NCI-H128 (cell line): ENCODE data around the gene LGALS8.

ENCODE experiments used
- DNase-seq: peaks from one replicate; lab custom pipeline; 2025; ENCODE audit not compliant: unreplicated experiment; lab: John Stamatoyannopoulos, UW

The LGALS8 gene

DNA sequence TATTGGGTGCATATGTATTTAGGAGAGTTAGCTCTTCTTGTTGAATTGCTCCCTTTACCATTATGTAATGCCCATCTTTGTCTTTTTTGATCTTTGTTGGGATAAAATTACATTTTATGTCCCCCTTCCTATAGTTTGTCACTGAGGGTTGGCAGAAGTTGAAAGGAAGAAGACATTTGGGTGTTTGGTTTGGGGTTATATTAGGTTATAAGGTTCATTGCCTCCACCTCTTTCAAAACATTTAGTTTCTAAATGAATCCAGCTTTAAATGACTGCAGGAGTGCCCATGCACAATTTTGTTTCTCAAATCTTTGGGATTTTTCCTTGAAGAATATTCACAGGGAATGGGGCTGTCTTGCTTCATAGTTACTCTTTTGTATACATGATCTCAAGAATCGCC is 14.6 kb upstream of the LGALS8 start:
- no peak for DNase-seq

DNA sequence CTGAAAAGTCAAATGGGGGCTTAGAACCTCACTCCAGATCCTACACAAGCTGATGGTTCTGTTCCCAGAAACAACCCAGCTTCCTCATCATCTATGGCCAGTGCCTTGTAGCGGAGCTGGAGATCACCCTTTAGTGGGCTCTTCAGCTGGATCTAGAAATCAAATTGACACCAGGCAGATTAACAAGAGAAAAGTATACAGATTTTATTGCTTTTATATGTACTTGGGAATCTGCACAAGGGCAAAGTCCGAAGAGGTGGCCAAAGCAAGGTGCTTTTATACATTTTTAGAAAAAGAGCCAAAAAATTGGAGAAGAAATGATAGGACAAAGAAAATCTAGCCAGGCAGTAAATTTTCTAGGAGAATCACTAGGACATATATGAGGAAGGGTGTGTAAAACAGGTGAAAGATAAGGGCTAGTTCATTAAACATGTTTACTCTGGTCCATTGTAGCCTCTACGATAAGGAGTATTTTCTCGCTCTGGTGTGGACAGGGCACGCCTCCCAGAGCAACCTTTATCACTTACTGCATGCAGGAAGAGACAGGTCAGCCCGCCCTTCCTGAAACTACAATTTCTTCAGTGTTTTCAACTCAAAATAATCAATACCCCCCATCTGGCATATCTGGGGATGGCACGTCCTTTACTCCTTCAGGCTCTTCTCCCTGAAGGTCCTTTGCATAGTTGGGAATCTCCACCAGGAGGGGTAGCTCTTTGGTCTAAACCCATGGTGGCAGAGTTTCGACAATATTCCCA is 14.0 kb upstream of the LGALS8 start:
- no peak for DNase-seq

DNA sequence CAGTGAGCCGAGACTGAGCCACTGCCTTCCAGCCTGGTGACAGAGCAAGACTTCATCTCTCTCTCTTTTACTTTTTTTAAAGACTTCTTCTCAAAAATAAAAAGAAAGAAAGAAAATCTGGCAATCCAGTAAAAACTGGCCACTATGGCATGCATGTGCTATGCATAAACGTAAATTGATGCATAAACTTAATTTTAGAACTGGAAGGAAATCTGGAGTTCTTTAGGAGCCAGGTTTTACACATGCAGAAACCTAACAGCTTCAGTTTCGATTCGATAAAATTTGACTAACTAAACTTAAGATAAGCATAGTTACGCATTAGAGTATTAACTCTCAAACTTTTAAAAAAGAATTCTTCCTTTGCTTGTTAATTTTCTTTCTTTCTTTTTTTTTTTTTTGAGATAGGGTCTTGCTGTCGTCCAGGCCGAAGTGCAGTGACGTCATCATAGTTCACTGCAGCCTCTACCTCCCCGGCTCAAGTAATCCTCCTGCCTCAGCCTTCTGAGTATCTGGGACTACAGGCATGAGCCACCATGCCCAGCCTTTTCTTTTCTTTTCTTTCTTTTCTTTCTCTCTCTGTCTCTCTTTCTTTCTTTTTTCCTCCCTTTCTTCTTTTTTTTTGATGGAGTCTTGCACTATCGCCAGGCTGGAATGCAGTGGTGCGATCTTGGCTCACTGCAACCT is 11.9 kb upstream of the LGALS8 start:
- DNase-seq = no peak

DNA sequence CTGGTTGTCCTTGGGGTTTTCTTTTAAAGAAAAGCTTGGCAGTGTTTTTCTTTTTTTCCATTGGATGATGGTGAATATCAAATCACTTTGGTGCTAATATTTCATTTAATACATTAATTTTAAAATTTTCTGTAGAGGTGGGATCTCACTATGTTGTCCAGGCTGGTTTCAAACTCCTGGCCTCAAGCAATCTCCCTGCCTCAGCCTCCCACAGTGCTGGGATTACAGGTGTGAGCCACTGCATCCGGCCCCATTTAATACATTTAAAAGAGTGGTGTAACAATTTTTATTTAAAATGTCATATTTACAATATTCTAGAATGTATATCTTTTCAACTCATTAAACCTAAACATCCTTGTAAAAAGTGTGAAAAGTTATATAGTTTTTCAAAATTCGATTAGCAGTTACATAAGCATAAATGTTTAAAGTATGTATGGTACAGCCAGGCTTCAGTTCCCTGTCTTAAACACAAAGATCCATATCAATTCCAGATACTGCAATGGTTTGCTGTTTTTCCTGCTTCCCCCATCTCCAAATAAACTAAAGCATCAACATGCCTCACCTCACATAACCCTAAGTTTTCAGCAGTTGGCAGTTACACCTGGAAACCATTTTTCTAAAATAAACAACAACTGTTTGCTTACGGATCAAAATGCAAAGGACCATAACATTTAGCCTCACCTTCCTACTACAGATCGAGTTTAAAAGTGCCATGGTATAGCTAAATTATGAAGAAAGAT is 8.9 kb upstream of the LGALS8 start:
- no peak for DNase-seq

DNA sequence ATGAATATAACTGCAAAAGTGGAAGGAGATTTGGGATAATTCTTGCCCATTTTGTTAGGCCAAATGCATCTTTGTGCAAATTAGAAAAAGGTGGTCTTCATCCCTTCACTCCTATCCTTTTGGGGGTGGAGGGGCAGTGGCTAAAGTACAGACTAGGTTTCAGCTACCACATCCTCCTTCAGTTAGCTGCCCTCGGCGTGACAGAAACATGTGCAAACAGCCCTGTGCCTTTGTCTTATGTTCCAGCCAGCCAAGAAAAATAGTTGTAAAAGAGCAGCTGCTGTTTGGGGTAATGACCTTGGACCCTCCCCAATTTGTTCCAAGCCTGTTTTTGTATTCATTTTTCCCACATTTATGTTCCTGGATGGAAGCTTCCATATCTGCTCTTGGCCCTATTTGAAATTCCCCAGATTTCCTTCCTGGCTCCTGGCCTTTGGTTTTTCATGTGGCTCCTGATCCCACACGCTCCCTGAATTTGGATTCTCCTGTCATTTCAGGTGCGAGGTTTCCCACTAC is 8.3 kb upstream of the LGALS8 start:
- DNase-seq = no peak

DNA sequence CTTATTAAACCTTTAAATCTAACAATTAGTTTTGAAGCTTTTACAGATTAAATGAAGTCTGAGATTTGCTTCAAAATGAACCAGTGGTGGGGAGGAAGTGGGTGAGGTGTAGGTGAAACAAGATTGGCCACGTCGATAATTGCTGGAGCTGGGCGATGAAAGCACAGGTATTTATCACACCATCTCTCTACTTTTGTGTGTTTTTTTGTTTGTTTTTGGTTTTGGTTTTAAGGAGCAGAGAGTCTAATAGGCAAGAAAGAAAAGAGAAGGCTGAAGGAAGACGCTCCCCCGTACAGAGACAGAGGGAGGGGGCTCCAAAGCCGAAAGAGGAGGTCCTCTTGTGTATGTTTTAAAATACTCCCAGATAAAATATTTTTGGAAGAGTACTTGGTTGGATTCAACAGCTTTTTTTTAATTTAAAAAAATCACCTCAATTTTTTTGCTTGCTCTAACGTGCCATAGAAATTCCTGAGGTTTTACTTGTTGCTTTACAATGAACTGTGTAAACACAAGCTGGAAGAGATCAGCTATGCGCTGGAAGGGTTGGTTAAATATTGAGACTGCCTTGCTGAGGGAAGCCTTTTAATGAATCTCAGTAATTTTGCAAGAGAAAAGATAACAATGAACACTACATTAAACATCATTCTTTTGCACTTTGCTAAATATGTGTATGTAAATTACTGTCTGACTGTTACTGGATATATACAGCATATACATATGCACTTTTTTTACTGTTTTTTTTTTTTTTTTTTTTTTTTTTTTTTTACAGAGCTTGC is 6.7 kb upstream of the LGALS8 start:
- DNase-seq = no peak

DNA sequence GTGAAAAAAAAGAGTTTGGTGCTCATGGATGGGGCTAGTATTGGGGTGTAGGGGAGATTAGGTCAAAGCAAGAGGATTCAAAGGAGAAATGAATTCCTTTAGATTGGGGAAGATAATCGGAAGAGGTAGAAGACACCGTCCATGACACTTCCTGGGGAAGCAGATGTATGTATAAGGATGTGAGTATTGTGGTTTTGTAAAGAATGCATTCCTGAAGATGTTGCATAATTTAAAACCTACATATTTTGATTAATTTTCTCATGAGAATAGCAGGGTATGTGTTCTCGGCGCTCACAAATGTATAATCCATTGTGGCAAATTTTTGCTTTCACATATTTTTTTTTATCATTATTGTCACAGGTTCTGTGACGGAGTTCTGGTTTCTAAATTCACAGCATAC is 5.5 kb upstream of the LGALS8 start:
- no peak for DNase-seq

DNA sequence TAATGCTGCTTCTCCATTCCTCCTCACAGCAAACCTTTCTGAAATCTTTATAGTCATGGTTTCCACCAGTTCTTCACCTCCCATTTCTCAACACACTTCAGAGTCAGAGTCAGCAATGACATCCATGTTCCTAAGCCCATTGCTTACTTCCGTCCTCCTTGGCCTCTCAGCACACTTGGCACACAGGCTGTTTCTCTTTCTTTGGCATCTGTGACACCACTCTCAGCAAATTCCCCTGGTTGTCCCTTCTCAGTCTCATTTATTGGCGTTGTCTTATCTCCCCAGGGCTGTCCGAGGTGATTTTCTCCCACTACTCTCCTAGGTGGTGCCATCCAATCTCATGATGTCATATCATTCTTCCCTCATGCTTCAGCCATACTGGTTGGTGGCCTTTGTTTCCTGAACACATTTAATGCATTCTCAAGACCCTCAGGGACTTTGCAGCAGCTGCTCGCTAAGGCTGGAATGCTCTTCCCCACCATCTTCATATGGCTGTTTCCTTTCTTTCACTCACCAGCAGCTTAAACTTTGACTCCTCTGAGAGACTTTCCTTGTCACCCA is 3.3 kb upstream of the LGALS8 start:
- DNase-seq = no peak

DNA sequence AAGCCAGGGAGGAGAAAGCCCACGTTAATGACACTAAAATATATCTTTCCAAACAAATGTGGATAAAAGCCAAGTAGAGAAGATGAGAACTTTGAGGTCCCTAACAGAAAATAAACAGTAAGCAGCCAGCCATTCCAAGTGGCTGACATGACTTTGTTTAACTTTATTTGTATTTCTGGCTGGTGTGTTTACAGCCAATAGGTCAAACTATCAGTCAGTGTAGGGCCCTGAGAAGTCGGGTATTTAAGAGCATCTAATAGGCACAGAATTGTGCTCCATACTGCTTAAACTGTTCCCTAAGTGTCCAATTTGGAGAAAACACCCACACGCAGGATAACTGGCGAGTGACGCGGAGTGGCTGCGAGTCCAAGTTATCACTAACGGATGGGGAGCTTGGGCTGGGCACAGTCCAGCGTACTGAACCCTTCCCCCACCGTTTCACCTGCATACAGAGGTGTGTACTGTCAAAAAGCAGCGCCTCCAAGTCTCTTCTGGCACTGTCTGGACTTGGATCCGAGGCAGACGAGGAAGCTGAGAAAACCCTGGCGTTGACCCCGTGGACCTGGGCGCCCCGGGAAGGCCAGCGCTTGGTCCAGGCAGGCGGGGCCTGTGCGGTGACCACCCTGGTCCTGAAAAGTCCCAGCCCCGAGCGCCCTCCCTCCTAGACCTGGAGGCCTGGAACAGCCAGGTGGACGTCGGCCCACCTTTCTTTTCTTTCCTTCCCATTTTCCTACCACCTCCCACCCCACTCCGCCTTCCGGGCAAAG is 662 bp upstream of the LGALS8 start:
- no peak for DNase-seq

DNA sequence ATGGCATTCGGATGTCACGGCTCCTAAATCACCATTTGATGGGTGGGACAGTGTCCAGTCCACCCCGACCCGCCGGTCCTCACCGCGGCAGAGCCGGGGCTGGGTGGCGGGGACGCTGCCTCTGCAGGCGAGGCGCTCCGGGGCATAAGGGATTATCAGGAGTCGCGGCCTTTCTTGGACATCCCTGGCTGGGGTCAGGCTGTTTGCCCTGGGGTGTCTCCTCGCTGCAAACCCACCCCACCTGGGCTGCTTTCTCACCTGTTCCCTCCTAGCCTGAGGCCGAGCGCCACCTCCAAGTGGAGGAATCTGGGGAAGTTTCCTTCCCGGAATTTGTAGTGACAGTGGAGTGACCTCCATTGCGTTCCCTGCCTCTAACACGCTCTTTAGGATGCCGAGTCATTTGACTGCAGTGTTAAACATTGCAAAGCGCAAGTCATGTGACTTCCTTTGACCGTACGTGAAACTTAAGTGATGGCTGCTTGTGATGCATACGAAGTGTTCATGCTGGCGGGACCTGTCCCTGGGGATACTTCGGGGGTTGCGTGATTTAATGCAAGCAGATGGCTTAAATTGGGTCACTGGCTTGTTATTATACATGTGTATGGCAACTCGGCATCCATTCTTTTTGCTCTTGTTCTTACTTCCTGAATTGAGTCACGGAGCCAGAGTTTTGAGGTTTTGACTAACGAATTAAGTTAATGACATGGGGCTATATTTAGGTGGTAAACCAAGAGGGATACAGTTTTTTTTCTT is 536 bp downstream of the LGALS8 start:
- peak; percentile 76 for DNase-seq

DNA sequence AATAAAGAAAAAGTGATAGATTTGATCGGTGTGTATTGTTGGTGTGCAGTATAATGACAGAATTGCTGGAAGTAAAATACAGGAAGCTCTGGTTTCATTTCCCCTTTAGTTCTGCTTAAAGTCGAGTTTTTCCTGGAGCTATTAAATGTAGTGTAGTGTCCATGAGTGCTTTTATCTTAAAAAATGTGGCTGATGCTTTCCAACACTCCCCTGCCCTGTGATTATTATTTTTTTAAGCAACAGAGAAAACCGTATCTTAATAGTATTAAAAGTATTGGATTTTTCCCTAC is 1.1 kb downstream of the LGALS8 start:
- DNase-seq = no peak

DNA sequence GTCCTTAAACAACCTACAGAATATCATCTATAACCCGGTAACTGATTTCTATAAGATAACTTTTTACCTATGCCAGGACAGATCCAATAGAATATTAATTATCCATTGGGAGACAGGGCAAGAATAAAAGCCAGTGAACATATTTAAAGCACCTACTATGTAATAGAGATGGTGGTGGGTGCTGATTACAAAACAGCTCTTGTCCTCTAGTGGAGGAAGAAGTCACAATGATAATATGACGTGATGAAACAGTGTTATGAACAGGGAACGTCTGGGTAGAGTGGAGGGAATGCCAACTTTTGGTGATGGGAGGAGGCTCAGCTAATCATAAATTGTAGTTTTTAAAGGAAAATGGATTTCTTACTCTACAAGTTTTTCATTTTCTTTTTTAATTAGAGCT is 2.3 kb downstream of the LGALS8 start:
- no peak for DNase-seq

DNA sequence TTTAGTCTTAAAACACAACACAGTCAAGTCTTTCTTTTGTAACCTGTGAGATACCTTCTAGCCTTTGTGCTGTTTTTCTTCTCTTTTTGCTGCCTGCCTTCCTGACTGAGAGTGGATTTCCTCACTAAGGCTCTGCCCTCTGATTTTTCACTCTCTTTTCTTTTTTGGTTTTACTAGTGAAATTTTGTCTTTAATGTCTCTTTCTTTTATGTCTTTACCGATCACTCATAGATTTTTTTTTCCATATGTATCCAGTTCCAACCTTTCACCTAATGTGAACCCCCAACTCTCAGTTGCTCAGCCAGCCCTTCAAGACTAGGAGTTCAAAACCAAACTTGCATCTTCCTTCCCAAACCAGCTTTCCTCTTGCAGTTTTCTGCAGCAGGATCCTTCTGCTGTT is 6.5 kb downstream of the LGALS8 start:
- DNase-seq = no peak

DNA sequence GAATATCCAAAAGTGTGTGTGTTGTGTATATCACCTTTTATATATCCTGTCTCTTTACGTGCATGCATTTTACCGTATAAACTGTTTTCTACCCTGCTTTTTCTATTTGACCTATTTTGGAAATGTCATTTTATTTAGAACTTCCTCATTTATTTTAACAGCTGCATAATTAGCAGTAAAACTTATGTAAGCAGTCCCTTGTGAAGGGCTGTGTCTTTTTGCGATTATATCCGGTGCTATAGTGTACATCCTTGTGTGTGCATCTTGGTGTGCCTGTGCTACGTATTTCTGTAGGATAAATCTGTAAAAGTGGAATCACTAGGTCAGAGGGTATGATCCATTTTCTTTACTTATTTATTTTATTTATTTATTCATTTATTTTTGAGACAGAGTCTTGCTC is 7.2 kb downstream of the LGALS8 start:
- DNase-seq = no peak

DNA sequence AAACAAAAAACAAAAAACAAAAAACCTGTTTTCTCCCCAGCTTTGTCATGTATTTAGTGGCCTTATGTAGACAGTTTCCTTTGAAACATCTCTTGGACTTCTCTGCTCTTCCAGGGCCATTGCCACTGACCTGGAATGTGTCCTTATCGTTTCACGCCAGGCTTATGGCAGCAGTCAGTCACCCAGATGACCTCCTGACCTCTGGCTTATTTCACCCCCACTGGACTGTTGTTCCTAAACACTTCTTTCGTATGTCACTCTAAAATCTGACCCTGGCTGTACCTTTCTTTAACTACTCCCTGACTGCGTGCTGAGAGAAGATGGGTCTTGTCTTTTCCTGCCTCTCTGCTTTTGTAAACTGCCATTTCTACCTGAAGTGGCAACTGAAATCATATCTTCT is 9.1 kb downstream of the LGALS8 start:
- no peak for DNase-seq

DNA sequence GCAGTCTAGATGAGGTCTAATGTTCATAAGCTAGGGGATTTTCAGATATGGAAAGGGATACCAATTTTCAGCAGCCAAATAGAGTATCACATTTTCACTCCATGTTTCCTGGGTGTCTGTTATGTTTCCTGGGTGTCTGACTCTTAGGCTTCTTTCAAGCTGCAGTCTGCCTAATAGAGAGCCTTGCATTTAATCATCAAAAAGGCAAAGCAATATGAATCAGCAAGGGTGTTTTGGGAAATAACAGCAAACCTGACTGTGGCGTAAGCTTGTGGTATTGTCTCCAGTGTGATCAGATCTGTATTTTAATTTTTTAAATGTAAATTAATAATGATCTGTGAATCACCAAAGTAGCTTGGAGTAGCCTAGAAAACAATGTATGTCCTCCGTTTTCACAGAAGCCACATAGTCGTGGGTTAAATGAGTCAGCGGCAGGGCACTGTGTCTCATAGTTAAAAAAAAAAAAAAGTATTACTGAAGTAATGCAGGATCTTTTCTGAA is 10.4 kb downstream of the LGALS8 start:
- no peak for DNase-seq

DNA sequence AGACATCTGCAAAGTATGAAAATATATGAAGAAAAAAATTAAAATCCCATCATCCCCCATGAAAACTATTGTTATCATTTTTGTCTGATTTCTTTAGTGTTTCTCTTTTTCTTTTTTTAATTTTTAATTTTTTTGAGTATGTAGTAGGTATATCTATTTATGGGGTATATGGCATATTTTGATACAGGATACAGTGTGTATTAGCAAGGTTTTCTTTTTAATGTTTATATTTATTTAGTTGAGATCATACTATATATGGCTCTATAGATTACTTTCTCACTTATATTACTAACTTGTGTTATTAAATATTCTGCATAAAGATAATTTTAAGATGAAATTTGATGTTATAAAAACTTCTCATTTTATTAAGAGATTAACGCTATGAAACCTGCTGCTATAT is 11.4 kb downstream of the LGALS8 start:
- no peak for DNase-seq

DNA sequence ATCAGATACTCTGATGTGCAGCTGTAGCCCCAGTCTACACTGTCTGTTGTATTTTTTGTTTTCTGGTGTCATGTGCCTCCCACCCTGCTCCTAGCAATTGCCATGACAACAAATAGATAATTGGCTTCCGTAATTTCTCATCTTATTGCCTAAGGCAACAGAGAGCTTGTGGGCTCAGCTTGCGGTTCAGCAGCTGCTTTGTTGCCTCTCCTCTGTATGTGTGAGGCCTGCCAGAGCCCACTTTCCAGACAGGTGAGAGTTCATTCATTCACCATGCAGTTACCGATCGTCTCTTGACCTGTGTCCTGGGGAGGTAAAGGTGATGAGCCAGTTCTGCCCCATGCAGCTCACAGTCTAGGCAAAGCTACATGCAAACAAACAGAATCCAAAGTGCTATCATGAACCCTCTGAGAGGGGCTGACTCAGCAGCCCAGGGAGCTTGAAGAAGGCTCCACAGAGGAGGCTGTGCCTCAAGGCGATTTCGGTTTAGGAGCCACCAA is 11.9 kb downstream of the LGALS8 start:
- DNase-seq = no peak

DNA sequence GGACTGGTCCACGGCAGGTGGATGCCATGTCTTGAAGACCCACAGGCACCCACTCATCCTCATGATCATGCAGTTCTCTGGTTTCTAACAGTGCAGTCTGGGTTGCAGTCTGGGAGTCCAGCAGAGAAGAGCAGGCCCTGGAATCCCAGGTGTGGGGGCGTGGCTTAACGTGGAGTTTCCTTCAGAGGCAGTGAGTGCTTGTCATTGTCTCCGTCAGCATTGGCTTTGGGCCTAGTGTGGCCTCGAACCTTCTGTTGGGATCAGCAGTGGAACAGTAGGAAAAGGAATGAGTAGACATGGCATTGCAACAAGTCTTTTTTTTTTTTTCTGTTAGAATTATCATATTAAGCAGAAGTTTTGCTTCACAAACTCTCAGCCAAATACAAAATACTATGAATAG is 12.8 kb downstream of the LGALS8 start:
- DNase-seq = no peak
